H9 (cell line): ENCODE data around the gene TEX44. TPM values are rescaled to one million over a fixed set of nuclear protein-coding genes. Genes with fewer than 3 reads are reported as not detected.

Source experiments
- DNase-seq: peaks from one replicate; pipeline ENCODE4 v3.0.0-alpha.2; 2017
- H2AFZ ChIP-seq: one replicate; pipeline ENCODE4 v1.6.1; 2013; ENCODE audit warnings: mild to moderate bottlenecking, low read length, control low read depth, moderate library complexity
- H2AK5ac ChIP-seq: 2 replicates; pipeline ENCODE4 v1.6.1; 2013; ENCODE audit warnings: low read length, control low read depth, mixed read lengths; ENCODE audit not compliant: insufficient read length
- H2BK120ac ChIP-seq: one replicate; pipeline ENCODE4 v1.6.1; 2013; ENCODE audit warnings: low read depth, mild to moderate bottlenecking, low read length, control low read depth, inconsistent platforms; ENCODE audit not compliant: poor library complexity, severe bottlenecking
- H2BK12ac ChIP-seq: 2 replicates; pipeline ENCODE4 v1.6.1; 2013; ENCODE audit warnings: low read length, control low read depth, mixed read lengths, low read depth; ENCODE audit not compliant: insufficient read length
- H2BK15ac ChIP-seq: 2 replicates; pipeline ENCODE4 v1.6.1; 2013; ENCODE audit warnings: low read depth, low read length, control low read depth
- H2BK20ac ChIP-seq: one replicate; pipeline ENCODE4 v1.6.1; 2013; ENCODE audit warnings: low read depth, mild to moderate bottlenecking, low read length, control low read depth, inconsistent platforms; ENCODE audit not compliant: poor library complexity, severe bottlenecking
- H2BK5ac ChIP-seq: 2 replicates; pipeline ENCODE4 v1.6.1; 2013; ENCODE audit warnings: low read length, control low read depth, mixed read lengths; ENCODE audit not compliant: insufficient read length
- H3K14ac ChIP-seq: 2 replicates; pipeline ENCODE4 v1.6.1; 2013; ENCODE audit warnings: low read length, control low read depth; ENCODE audit not compliant: insufficient read depth
- H3K18ac ChIP-seq: 2 replicates; pipeline ENCODE4 v1.6.1; 2013; ENCODE audit warnings: low read depth, mild to moderate bottlenecking, mixed read lengths, low read length, control low read depth; ENCODE audit not compliant: insufficient read length
- H3K23ac ChIP-seq: 2 replicates; pipeline ENCODE4 v1.6.1; 2013; ENCODE audit warnings: low read length, control low read depth, mixed read lengths, low read depth; ENCODE audit not compliant: insufficient read length
- H3K23me2 ChIP-seq: 2 replicates; pipeline ENCODE4 v1.6.1; 2013; ENCODE audit warnings: low read depth, mild to moderate bottlenecking, mixed read lengths, low read length, control low read depth; ENCODE audit not compliant: insufficient read length, poor library complexity, severe bottlenecking
- H3K27ac ChIP-seq: 2 replicates; pipeline ENCODE4 v1.5.1; 2013; ENCODE audit warnings: low read length, control low read depth, mixed read lengths, low read depth; ENCODE audit not compliant: insufficient read length
- H3K27me3 ChIP-seq: 2 replicates; pipeline ENCODE4 v1.6.1; 2013; ENCODE audit warnings: low read length, control low read depth, inconsistent platforms; ENCODE audit not compliant: insufficient read depth
- H3K4ac ChIP-seq: 2 replicates; pipeline ENCODE4 v1.6.1; 2013; ENCODE audit warnings: low read depth, mild to moderate bottlenecking, control low read depth, inconsistent platforms, low read length, moderate library complexity
- H3K4me1 ChIP-seq: 2 replicates; pipeline ENCODE4 v1.6.1; 2013; ENCODE audit warnings: low read length, control low read depth, inconsistent platforms; ENCODE audit not compliant: insufficient read depth
- H3K4me2 ChIP-seq: 2 replicates; pipeline ENCODE4 v1.6.1; 2013; ENCODE audit warnings: low read length, control low read depth, mixed read lengths; ENCODE audit not compliant: insufficient read length, insufficient read depth
- H3K56ac ChIP-seq: 2 replicates; pipeline ENCODE4 v1.6.1; 2013; ENCODE audit warnings: low read depth, mild to moderate bottlenecking, mixed read lengths, low read length, control low read depth; ENCODE audit not compliant: insufficient read length
- H3K79me1 ChIP-seq: 2 replicates; pipeline ENCODE4 v1.6.1; 2013; ENCODE audit warnings: low read depth, mild to moderate bottlenecking, moderate library complexity, low read length, control low read depth, inconsistent platforms; ENCODE audit not compliant: insufficient read depth, poor library complexity, severe bottlenecking
- H3K79me2 ChIP-seq: 2 replicates; pipeline ENCODE4 v1.6.1; 2013; ENCODE audit warnings: low read length, control low read depth, inconsistent platforms; ENCODE audit not compliant: insufficient read depth
- H3K9ac ChIP-seq: 2 replicates; pipeline ENCODE4 v1.6.1; 2013; ENCODE audit warnings: low read length, control low read depth, mixed read lengths; ENCODE audit not compliant: insufficient read length; ENCODE audit errors: extremely low read depth
- H3K9me3 ChIP-seq: one replicate; pipeline ENCODE4 v1.6.1; 2013; ENCODE audit warnings: low read depth, low read length, inconsistent platforms; ENCODE audit not compliant: control insufficient read depth
- H3T11ph ChIP-seq: one replicate; pipeline ENCODE4 v1.6.1; 2013; ENCODE audit warnings: mild to moderate bottlenecking, low read length, control low read depth, inconsistent platforms
- H4K20me1 ChIP-seq: one replicate; pipeline ENCODE4 v1.6.1; 2013; ENCODE audit not compliant: control insufficient read depth, insufficient read length, insufficient read depth
- H4K5ac ChIP-seq: 2 replicates; pipeline ENCODE4 v1.6.1; 2013; ENCODE audit warnings: low read depth, mild to moderate bottlenecking, mixed read lengths, low read length, control low read depth; ENCODE audit not compliant: insufficient read length
- H4K8ac ChIP-seq: replicated peaks from 2 replicates; pipeline ENCODE4 v1.6.1; 2013; ENCODE audit warnings: low read length, control low read depth, mixed read lengths, low read depth; ENCODE audit not compliant: insufficient read length
- H4K91ac ChIP-seq: 2 replicates; pipeline ENCODE4 v1.6.1; 2013; ENCODE audit warnings: low read depth, mild to moderate bottlenecking, moderate library complexity, mixed read lengths, low read length, control low read depth; ENCODE audit not compliant: insufficient read length
- H3K27ac Mint-ChIP-seq, 3 experiments: 2 replicates in 2 of 3; 3 replicates in 1 of 3; pipeline ENCODE4 v1.8.0; 2020 to 2021; ENCODE audit warnings: mixed read lengths in 3 of 3, mild to moderate bottlenecking in 1 of 3, moderate library complexity in 1 of 3
- H3K27me3 Mint-ChIP-seq: 2 replicates; pipeline ENCODE4 v1.8.0; 2021; ENCODE audit warnings: low read depth, mild to moderate bottlenecking, moderate library complexity, mixed read lengths
- H3K36me3 Mint-ChIP-seq, 3 experiments: 2 replicates in 2 of 3; 3 replicates in 1 of 3; pipeline ENCODE4 v1.8.0; 2020 to 2021; ENCODE audit warnings: low read depth in 3 of 3, mixed read lengths in 3 of 3; ENCODE audit not compliant: insufficient read depth in 1 of 3
- H3K4me1 Mint-ChIP-seq, 2 experiments: 2 replicates each; pipeline ENCODE4 v1.8.0; 2020; ENCODE audit warnings: mixed read lengths in 2 of 2
- H3K4me3 Mint-ChIP-seq, 2 experiments: 2 replicates in 1 of 2; 3 replicates in 1 of 2; pipeline ENCODE4 v1.8.0; 2020 to 2021; ENCODE audit warnings: mild to moderate bottlenecking in 2 of 2, mixed read lengths in 2 of 2, moderate library complexity in 1 of 2
- H3K9me3 Mint-ChIP-seq, 2 experiments: 2 replicates in 1 of 2; 3 replicates in 1 of 2; pipeline ENCODE4 v1.8.0; 2020; ENCODE audit warnings: mild to moderate bottlenecking in 2 of 2, mixed read lengths in 2 of 2, moderate library complexity in 1 of 2
- CTCF ChIP-seq: fragments of 200-600 bp; sonication (generic); conservative IDR thresholded peaks from 3 replicates; pipeline ENCODE4 v1.8.0; 2021; ENCODE audit warnings: antibody characterized with exemption, mild to moderate bottlenecking
- WGBS: extraction: QIAGEN DNeasy Blood & Tissue Kit; methylation state at CpG from one replicate; pipeline ENCODE4 v1.1.7; 2013; ENCODE audit warnings: missing lambda C conversion rate, low lambda C conversion rate, mixed read lengths; ENCODE audit not compliant: insufficient read length; ENCODE audit errors: extremely low coverage; 5-methylcytosine and 5-hydroxymethylcytosine counted together
- total RNA-seq: library from RNA; stranded (reverse); gene quantifications from 2 replicates; pipeline ENCODE4 v1.2.1, GENCODE V29; 2021

TEX44 gene
- total RNA-seq, 1 experiment from 2014 or later, result not detected

GRCh38 chr2:231547315-231548110 lies 45.2 kb upstream of the TEX44 start:
- no peak overlapping the region for H3K23ac ChIP-seq
- H3K18ac ChIP-seq, result no peak overlapping the region
- no peaks in the 10 kb centered on the region for H3K79me1 ChIP-seq
- Mint-ChIP-seq H3K4me3 (no peak overlapping the region), H3K27me3 (peaks cover 2% of the 10 kb centered on the region), H3K4me1 (no peaks in the 10 kb centered on the region), H3K27ac (no peak overlapping the region), H3K36me3 (peaks cover 0 to 6% (median 2%) of the 10 kb centered on the region in 3 experiments; a peak in 4 of 7 replicates), H3K9me3 (peaks cover 16 to 22% of the 10 kb centered on the region in 2 experiments)
- H3K56ac ChIP-seq, result no peak overlapping the region
- H3K9me3 ChIP-seq, result no peaks in the 10 kb centered on the region
- no peak for DNase-seq
- H3K79me2 ChIP-seq, result no peaks in the 10 kb centered on the region
- H2AK5ac ChIP-seq, result no peak overlapping the region
- no peak overlapping the region for H3K27ac ChIP-seq
- H4K8ac ChIP-seq, result no peak overlapping the region
- H4K20me1 ChIP-seq, result no peaks in the 10 kb centered on the region
- H3K27me3 ChIP-seq, result no peaks in the 10 kb centered on the region
- no peak overlapping the region for H4K5ac ChIP-seq
- WGBS, result no CpG with 5 or more reads among the region's 12 CpGs
- H2BK15ac ChIP-seq, result no peak overlapping the region
- TF ChIP-seq CTCF, result no peak
- H2BK5ac ChIP-seq, result no peak overlapping the region
- H2BK20ac ChIP-seq, result no peak overlapping the region
- no peaks in the 10 kb centered on the region for H3K23me2 ChIP-seq
- H3K4ac ChIP-seq, result no peak overlapping the region
- H3K4me1 ChIP-seq, result no peaks in the 10 kb centered on the region
- no peak overlapping the region for H3T11ph ChIP-seq
- no peak overlapping the region for H2BK120ac ChIP-seq
- no peak overlapping the region for H2BK12ac ChIP-seq
- no peak overlapping the region for H2AFZ ChIP-seq
- no peak overlapping the region for H4K91ac ChIP-seq
- no peak overlapping the region for H3K4me2 ChIP-seq
- no peak overlapping the region for H3K14ac ChIP-seq
- H3K9ac ChIP-seq, result no peak overlapping the region
